ENCODE data around the gene SMIM43. TPM values are rescaled to one million over a fixed set of nuclear protein-coding genes. Genes with fewer than 3 reads are reported as not detected.

SMIM43 gene
- total RNA-seq, 1 donor from 2014 or later, result not detected

- no peak for DNase-seq (ENCODE audit: low spot score, unreplicated experiment)
- Mint-ChIP-seq H3K36me3 (ENCODE audit: insufficient read depth) (no peaks in the 10 kb centered on the region), H3K27ac (no peak overlapping the region), H3K4me1 (ENCODE audit: low read depth) (peaks cover 8% of the 10 kb centered on the region), H3K27me3 (peaks cover 3% of the 10 kb centered on the region), H3K4me3 (ENCODE audit: low read depth) (no peak overlapping the region), H3K9me3 (ENCODE audit: low read depth) (no peaks in the 10 kb centered on the region)
- TF ChIP-seq, protein P1, sequence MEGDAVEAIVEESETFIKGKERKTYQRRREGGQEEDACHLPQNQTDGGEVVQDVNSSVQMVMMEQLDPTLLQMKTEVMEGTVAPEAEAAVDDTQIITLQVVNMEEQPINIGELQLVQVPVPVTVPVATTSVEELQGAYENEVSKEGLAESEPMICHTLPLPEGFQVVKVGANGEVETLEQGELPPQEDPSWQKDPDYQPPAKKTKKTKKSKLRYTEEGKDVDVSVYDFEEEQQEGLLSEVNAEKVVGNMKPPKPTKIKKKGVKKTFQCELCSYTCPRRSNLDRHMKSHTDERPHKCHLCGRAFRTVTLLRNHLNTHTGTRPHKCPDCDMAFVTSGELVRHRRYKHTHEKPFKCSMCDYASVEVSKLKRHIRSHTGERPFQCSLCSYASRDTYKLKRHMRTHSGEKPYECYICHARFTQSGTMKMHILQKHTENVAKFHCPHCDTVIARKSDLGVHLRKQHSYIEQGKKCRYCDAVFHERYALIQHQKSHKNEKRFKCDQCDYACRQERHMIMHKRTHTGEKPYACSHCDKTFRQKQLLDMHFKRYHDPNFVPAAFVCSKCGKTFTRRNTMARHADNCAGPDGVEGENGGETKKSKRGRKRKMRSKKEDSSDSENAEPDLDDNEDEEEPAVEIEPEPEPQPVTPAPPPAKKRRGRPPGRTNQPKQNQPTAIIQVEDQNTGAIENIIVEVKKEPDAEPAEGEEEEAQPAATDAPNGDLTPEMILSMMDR (IDR thresholded peaks at IDR 0.05; ENCODE audit: unreplicated experiment), result no peak
Measured at GRCh38 chr4:121720109-121720508, 44.9 kb downstream of the SMIM43 start.

DNA sequence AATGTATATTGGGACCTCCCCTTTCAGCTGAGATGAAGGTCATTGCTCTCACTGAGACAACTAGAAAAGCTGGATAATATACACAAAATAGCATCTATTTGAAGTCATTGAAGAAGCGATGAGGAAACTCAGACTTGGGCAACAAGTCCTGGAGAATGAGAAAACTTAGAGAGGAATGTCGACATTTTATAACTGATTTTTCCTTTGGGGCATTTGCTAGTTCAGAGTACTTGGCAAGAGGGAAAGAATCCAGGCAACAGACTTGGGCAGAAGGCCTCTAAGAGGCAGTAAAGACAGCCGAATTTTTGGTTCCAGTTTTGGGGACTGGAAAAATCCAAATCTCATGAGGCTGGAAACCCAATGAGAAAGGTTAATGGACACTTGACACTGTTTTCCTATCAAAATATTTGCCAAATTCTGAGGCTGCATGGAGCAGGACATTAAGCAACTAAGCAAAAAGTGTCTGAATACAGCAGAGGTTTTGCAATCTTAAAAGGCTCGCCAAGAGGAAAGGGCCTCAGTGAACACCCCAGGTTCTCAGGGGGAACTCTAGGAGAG is 47.2 kb downstream of the SMIM43 start:
- DNase-seq (ENCODE audit: low spot score, unreplicated experiment), result no peak
- TF ChIP-seq, protein P1 (IDR thresholded peaks at IDR 0.05; ENCODE audit: unreplicated experiment), result no peak
- Mint-ChIP-seq H3K36me3 (ENCODE audit: insufficient read depth) (no peaks in the 10 kb centered on the region), H3K27ac (no peak overlapping the region), H3K4me1 (ENCODE audit: low read depth) (peaks cover 8% of the 10 kb centered on the region), H3K4me3 (ENCODE audit: low read depth) (no peak overlapping the region), H3K9me3 (ENCODE audit: low read depth) (no peaks in the 10 kb centered on the region), H3K27me3 (peaks cover 3% of the 10 kb centered on the region)

- no peaks in the 10 kb centered on the region for H3K9me3 Mint-ChIP-seq (ENCODE audit: low read depth)
- no peak overlapping the region for H3K4me3 Mint-ChIP-seq (ENCODE audit: low read depth)
- DNase-seq (ENCODE audit: low spot score, unreplicated experiment), result no peak
- peaks cover 6% of the 10 kb centered on the region for H3K4me1 Mint-ChIP-seq (ENCODE audit: low read depth)
- TF ChIP-seq, protein P1 (IDR thresholded peaks at IDR 0.05; ENCODE audit: unreplicated experiment), result no peak
- H3K27ac Mint-ChIP-seq, result no peak overlapping the region
- no peaks in the 10 kb centered on the region for H3K36me3 Mint-ChIP-seq (ENCODE audit: insufficient read depth)
- peaks cover 12% of the 10 kb centered on the region for H3K27me3 Mint-ChIP-seq
Measured at GRCh38 chr4:121714548-121714947, 50.4 kb downstream of the SMIM43 start.

DNA sequence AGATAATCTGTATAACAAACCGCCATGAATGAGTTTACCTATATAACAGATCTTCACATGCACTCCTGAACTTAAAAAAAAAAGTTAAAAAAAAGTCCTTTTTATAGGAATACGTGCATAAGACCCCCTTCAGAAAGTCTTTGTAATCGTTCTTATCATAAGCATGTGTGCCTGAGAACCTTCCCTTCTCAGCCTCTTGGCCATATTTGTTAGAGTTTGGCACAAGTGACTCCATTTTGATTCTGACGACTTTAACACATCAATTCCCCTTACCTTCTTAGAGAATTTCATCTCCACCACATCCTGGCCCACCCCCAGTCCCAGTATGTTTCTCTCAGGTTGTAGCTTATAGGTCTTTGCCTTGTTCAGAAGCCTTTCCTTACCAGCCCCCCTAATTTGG is 52.2 kb downstream of the SMIM43 start:
- H3K27ac Mint-ChIP-seq, result no peak overlapping the region
- H3K4me3 Mint-ChIP-seq (ENCODE audit: low read depth), result no peak overlapping the region
- H3K9me3 Mint-ChIP-seq (ENCODE audit: low read depth), result no peaks in the 10 kb centered on the region
- no peak for DNase-seq (ENCODE audit: low spot score, unreplicated experiment)
- peaks cover 6% of the 10 kb centered on the region for H3K4me1 Mint-ChIP-seq (ENCODE audit: low read depth)
- TF ChIP-seq, protein P1 (IDR thresholded peaks at IDR 0.05; ENCODE audit: unreplicated experiment), result no peak
- H3K36me3 Mint-ChIP-seq (ENCODE audit: insufficient read depth), result no peaks in the 10 kb centered on the region
- H3K27me3 Mint-ChIP-seq, result peaks cover 17% of the 10 kb centered on the region

- Mint-ChIP-seq H3K9me3 (ENCODE audit: low read depth) (no peaks in the 10 kb centered on the region), H3K27me3 (peaks cover 17% of the 10 kb centered on the region)
- TF ChIP-seq, protein P1 (IDR thresholded peaks at IDR 0.05; ENCODE audit: unreplicated experiment), result no peak
Measured at GRCh38 chr4:121712001-121712651, 52.8 kb downstream of the SMIM43 start.

More at GRCh38 chr4:121712001-121712651, 52.8 kb downstream of the SMIM43 start:
- no peak for DNase-seq (ENCODE audit: low spot score, unreplicated experiment)
- H3K27ac Mint-ChIP-seq, result peak overlapping the region; percentile 82
- peaks cover 6% of the 10 kb centered on the region for H3K4me1 Mint-ChIP-seq (ENCODE audit: low read depth)
- no peaks in the 10 kb centered on the region for H3K36me3 Mint-ChIP-seq (ENCODE audit: insufficient read depth)
- peak overlapping the region; percentile 41 for H3K4me3 Mint-ChIP-seq (ENCODE audit: low read depth)

Measured in progenitor cell of endocrine pancreas (in vitro differentiated cells).